G401.6 (cell line): ENCODE data around the gene MSH2.
A peak's percentile ranks its signal among the peaks of the same experiment; 100 is the strongest.
"Not testable (repeated sequence)": the region's sequence is repeated elsewhere in the genome, so short reads cannot be mapped to it uniquely, and the experiment has no call there.

Experiments used
- FAIRE-seq: peaks from 2 replicates; lab custom pipeline; 2012; peaks lifted over from hg19 to GRCh38; lab: Jason Lieb, UNC

The MSH2 gene

DNA sequence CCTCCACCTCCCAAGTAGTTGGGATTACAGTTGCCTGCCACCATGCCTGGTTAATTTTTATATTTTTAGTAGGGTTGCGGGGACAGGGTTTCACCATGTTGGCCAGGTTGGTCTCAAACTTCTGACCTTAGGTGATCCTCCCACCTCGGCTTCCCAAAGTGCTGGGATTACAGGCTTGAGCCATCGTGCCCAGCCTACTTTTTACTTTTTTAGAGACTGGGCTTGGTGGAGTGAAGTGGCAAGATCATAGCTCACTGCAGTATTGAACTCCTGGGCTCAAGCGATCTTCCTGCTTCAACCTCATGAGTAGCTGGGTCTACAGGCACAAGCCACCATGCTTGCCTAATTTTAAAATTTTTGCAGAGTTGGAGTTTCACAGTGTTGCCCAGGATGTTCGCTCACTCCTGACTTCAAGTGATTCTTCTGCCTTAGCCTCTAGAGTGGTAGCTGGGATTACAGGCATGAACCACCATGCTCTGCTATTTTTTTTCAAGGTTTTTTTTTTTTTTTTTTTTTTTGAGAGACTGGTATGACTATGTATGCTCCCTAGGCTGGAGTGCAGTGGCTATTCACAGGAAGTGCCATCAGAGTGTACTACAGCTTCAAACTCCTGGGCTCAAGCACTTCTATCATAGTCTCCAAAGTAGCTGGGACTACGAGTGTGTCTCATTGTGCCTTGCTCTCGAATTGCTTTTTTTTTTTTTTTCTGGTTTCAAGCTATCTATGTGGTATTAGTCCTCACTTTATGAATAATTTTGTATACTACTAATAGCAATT, 11.9 kb downstream of the MSH2 start:
- no peak for FAIRE-seq

DNA sequence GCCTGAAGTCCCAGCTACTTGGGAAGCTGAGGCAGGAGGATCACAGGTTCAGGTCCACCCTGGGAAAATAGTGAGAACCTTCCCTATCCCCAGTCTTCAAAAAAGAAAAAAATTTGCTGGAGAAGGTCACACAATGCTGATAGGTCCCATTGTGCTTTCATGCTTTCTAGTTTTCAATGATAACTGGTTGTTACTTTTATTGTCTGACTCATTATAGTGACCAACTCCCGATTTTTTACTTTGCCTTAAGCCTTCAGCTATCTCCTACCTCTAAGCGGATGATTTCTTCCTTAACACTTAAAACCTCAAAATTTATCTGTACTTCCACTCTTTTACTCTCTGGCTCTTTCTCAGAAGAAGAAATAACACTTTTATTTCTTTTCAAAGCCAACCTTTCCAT, 17.3 kb downstream of the MSH2 start:
- no peak for FAIRE-seq

DNA sequence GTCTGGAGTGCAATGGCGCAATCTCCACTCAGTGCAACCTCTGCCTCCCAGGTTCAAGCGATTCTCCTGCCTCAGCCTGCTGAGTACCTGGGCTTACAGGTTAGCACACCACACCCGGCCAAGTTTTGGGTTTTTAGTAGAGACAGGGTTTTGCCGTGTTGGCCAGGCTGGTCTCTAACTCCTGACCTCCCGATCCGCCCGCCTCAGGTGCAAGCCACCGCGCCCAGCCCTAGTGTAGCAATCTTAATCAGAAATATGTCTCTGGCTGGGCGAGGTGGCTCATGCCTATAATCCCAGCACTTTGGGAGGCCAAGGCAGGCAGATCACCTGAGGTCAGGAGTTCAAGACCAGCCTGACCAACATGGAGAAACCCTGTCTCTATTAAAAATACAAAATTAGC, 17.7 kb downstream of the MSH2 start:
- not testable (repeated sequence) for FAIRE-seq

DNA sequence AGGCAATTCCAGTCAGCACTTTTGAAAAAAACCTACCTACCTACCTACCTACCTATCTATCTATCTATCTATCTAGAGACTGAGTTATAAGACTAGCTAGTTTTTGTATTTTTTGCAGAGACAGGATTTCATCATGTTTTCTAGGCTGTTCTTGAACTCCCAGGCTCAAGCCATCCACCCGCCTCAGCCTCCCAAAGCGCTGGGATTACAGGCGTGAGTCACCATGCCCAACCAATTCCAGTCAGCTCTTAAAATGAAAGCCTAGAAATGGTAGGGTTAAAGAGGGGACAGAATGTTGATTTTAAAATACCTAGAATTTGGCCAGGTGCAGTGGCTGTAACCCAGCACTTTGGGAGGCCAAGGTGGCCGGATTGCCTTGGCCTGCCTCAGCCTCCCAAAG, 19.1 kb downstream of the MSH2 start:
- no peak for FAIRE-seq

DNA sequence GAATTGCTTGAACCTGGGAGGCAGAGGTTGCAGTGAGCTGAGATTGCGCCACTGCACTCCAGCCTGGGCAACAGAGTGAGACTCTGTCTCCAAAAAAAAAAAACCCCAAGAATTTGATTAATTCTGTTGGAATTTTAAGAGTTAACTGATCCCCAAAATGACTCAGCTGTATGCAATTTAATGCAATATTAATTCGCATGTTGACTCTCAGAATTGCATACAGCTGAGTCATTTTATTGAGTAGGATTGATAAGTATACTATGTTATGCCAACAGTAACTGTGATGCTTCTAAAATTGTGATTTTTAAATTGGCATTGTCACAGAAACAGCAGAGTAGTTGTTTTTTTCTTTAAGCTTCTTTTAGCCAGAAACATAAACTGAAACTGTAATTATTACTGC, 19.6 kb downstream of the MSH2 start:
- FAIRE-seq: no peak

DNA sequence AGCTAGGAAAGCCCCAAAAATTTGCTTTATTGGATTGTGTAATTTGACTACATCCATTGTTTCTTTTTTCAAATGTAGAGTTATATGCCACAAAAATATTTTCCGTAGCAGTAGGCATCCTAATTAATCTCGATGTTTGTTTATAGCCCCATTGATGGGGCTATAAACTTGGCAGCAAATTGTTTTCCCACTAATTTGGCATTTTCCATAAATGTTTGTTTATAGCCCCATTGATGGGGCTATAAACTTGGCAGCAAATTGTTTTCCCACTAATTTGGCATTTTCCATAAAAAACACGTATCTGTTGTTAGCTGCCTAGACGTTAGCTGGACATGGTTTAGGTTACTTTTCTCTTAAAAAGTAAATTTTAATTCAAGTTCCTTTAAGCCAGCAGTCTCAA, 23.8 kb downstream of the MSH2 start:
- FAIRE-seq: no peak

DNA sequence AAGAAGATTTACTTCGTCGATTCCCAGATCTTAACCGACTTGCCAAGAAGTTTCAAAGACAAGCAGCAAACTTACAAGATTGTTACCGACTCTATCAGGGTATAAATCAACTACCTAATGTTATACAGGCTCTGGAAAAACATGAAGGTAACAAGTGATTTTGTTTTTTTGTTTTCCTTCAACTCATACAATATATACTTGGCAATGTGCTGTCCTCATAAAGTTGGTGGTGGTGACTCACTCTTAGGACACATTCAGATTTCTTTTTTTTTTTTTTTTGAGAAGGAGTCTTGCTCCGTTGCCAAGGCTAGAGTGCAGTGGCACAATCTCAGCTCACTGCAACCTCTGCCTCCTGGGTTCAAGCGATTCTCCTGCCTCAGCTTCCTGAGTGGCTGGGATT, 26.8 kb downstream of the MSH2 start:
- no peak for FAIRE-seq

DNA sequence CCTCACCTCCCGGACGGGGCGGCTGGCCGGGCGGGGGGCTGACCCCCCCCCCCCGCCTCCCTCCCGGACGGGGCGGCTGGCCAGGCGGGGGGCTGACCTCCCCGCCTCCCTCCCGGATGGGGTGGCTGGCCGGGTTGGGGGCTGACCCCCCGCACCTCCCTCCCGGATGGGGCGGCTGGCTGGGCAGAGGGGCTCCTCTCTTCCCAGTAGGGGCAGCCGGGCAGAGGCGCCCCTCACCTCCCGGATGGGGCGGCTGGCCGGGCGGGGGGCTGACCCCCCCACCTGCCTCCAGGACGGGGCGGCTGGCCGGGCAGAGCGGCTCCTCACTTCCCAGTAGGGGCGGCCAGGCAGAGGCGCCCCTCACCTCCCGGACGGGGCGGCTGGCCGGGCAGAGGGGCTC, 30.1 kb downstream of the MSH2 start:
- not testable (repeated sequence) for FAIRE-seq

DNA sequence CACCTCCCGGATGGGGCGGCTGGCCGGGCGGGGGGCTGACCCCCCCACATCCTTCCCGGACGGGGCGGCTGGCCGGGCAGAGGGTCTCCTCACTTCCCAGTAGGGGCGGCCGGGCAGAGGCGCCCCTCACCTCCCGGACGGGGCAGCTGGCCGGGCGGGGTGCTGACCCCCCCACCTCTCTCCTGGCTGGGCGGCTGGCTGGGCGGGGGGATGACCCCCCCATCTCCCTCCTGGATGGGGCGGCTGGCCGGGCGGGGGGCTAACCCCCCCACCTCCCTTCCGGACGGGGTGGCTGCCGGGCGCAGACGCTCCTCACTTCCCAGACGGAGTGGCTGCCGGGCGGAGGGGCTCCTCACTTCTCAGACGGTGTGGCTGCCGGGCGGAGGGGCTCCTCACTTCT, 30.5 kb downstream of the MSH2 start:
- not testable (repeated sequence) for FAIRE-seq

DNA sequence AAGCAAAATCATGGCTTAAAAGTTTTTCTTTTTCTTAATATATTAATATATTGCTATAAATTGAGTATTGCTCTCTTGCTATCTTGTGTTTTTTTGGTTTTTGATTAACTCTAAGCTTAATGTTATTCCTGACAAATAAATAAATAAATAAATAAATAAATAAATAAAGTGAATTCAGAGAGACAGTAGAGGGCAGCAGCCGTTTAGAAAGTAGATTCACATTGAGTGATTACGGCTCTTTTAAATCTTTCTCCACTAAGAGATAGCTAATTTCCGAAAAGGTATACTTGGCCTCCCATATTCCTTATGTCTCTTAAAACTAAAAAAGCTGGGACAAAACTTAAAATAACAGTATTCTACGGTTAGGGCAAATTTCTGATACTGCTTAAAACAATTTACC, 34.3 kb downstream of the MSH2 start:
- FAIRE-seq: peak; percentile 92

DNA sequence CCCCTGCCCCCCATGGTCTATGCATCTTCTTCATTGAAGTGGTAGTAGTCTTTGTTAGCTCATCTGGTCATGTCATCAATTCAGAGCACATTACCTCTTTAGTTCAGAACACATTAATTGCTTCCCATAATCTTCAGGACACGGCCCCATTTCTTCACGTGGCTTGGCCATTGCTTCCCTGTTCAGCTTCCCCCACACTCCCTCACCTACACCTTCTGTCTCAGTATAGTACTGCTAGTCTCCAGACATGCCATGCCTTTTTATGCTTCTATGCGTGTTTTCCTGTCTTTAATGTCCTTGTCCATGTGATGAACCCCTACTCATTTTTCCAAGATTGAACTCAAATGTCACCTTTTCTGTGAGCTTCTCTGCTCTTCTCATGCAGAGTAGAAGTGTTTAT, 35.1 kb downstream of the MSH2 start:
- FAIRE-seq: no peak

DNA sequence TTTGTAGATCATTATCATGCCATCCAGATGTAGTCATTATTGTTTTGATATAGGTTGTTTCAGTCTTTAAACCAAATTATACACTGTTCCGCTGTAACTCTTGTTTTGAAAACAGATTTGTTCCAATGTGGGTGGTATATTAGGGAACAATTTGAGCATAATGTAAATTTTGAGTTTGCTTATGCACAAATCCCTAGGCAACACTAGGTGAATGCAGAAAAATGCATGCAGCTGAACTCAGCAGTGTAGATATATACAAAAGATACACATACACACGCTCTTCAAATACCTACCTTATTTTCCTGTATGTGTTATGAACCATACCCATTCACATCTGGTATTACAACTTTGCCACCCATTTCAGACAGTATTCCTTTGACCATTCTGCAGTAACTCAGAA, 35.8 kb downstream of the MSH2 start:
- FAIRE-seq: no peak

DNA sequence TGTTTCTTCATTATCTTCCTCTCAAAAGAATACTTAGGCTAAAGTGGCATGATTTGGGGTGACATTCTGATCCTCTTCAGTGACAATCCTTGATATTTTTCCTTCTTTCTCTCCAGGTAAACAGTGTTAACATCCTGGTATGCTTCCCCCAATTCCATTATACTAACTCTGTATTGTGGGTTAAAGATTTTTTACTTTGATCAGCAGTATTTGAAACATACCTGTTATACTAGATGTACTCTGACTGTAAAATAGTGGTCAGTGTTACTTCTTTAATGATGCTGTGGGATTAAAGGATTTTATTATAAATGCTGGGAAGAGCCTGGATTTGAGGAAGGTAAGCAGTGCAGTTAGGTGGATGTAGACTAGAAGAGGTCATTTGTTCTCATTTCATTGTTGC, 48.8 kb downstream of the MSH2 start:
- FAIRE-seq: no peak

DNA sequence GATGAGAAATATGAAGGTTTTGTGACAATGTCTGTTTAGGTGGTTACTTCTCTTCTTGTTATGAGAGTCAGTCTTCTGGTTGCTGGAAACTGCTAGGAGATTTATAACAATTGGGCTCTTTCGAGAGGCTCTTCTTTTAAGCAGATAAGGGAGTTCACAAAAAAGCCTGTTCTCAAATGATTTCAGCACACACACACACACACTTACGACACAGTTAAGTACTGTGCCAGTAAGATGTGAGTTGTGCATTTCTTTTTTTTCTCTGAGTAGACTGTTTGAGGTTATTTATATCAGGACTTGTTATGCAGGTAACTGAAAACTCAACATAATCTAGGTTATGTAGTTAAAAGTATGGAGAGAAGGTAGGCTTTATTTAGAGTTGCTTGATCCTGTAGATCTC, 49.8 kb downstream of the MSH2 start:
- no peak for FAIRE-seq

DNA sequence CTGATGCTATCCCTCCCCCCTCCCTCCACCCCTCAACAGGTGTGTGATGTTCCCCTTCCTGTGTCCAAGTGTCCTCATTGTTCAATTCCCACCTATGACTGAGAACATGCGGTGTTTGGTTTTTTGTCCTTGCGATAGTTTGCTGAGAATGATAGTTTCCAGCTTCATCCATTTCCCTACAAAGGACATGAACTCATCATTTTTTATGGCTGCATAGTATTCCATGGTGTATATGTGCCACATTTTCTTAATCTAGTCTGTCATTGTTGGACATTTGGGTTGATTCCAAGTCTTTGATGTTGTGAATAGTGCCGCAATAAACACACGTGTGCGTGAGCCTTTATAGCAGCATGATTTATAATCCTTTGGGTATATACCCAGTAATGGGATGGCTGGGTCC, 51.9 kb downstream of the MSH2 start:
- FAIRE-seq: not testable (repeated sequence)

DNA sequence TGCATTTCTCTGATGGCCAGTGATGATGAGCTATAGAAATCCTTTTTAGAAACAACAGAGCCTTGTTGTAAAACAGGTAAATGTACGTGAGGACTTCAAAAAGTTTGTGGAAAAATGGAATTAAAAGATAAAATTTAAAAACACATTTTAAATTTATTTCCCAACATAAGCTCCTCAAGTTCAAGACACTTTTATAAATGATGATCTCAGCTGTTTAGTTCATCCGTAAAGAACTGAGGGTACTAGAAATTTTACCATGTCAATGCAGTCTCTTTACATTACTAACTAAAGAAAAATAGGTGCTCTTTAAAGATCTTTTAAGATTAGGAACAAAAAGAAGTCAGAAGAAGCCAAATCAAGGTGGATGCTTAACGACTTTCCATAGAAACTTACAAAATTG, 52.5 kb downstream of the MSH2 start:
- FAIRE-seq: peak; percentile 3

DNA sequence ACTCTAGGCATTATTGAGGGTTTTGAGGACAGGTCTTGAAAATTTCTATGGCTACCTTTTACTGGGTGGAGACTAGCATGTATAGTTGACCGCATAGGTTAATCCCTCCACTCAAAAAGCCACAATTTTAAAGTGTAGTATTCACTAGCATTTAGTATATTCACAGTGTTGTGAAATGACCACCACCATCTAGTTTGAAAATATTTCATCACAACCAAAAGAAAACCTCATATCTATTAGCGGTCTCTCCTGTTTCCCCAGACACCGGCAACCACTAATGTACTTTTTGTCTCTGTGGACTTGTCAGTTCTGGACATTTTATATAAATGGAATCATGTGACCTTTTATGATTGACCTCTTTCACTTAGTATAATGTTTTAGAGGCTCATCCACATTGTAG, 53.9 kb downstream of the MSH2 start:
- no peak for FAIRE-seq

DNA sequence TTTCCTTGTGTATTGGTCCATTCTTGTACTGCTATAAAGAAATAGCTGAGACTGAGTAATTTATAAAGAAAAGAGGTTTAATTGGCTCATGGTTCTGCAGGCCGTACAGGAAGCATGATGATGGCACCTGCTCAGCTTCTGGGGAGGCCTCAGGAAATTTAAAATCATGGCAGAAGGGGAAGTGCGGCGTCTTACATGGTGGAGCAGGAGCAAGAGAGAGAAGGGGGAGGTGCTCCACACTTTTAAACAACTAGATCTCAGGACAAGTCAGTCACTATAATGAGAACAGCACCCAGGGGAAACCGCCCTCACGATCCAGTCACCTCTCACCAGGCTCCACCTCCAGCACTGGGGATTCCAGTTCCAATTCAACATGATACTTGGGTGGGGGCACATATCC, 54.3 kb downstream of the MSH2 start:
- FAIRE-seq: no peak

DNA sequence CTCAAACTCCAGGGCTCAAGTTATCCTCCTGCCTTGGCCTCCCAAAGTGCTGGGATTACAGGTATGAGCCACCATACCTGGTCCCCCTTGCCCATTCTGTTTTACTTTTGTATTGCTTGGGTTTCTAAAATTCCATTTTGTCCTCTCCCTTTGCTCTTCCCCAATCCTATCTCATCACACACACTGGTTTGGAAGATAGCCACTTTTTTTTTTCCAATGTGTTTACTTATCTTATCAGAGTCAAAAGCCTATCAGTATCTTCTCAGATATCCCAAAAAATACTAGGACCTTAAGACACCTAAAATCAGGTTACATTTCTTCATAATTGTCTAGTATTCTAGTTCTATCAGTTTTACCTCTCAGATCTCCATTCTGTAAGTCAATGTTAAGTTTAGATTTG, 56.1 kb downstream of the MSH2 start:
- FAIRE-seq: no peak

DNA sequence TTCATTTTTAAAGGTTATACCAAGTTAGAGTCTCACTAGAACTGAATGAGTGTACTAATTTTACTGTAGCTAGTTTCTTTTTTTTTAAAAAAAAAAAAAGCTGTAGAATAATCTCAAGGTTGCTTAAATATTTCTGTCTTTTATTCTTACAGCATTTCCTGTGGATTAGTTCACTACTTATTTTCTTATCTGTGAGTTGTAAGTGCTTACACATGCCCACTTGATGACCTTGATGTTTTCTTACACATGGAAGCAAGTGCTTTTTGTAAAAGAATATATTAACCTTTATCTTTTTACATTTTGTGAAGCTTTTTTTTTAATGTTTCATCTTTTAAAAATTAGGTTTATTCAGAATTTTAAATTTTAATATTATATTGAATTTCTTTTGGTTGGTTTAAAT, 57.8 kb downstream of the MSH2 start:
- peak; percentile 87 for FAIRE-seq

DNA sequence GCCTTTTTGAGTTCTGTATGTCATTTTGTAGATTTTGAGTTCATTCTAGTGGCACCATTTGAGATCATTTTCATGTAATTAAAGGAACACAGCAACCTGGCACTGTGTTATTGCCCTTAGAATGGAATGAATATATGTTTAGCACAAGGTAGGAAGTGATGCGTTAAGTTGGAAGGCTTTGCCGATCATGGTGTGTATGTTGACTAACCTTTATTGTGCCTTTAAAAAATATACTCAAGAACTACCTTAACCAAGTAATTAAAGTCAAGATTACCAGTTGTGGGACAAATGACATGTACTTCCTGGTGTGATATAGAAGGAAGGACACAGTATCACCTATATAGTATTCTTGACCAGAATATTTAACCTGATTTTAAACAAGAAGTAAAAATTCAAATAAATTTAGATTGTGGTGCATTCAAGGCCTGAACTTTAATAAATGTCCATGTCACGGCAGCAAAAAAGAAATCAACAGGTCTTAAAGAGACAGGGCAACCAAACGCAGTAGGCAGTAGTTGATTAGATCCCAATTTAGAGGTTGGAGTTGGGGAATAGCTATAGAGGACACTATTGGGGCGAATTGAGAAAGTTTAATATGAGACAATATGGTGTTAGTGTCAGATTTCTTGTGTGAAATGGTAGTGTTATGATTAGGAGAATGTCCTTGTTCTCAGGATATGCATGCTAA, 68.6 kb downstream of the MSH2 start:
- no peak for FAIRE-seq

DNA sequence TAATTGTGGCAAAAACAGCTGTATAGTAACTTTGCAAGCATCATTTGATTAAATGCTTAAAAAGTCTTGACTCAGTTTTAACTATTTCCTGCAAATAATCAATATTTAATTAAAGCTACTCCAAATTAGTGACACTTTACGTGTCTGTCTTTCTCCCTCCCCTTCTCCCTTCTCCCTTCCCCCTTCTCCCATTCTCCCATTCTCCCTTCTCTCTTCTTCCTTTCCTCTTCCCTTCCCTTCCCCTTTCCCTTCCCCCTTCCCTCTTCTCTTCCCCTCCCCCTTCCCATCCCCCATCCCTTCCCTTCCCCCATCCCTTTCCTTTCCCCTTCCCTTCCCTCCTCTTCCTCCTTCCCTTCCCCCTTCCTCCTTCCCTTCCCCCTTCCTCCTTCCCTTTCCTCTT, 76.9 kb downstream of the MSH2 start:
- no peak for FAIRE-seq

DNA sequence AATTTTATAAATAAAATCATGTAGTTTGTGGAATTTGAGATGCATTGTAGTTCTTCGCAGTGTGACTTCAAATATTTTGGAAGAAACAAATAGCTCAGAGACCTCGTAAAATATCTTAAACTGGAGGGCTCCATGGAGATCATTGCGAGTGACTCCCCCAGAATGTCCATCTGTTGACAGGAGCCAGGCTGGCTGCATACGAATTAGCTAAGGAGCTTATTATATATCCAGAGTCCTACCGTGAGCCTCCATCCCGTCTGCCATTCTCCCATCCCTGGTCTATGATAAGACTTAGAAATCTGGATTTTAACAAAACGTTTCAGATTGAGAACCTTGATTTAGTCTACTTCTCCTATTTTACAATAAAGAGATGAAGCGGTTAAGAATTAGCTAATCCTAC, 80.2 kb downstream of the MSH2 start:
- FAIRE-seq: no peak

DNA sequence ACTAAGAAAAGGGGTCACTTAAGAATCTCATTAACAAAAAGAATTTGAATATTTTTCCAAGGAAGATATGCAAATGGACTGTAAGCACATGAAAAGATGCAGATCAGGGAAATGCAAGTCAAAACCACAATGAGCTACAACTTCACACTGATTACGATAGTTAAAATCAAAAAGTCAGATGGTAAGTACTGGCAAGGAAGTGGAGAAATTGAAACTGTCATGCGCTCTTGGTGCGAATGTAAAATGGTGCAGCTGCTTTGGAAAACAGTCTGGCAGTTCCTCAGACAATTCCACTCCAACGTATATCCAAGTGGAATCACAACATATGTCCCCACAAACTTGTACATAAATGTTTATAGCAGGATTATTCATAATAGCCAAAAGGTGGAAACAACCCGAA, 81.4 kb downstream of the MSH2 start:
- no peak for FAIRE-seq
